GM12892 (cell line): ENCODE measurements around the gene USP53.

ENCODE experiments used
- DNase-seq: peaks from one replicate; pipeline ENCODE4 v3.0.0; 2011; ENCODE audit not compliant: insufficient read length
- FAIRE-seq: peaks from 2 replicates; lab custom pipeline; 2011; peaks lifted over from hg19 to GRCh38; lab: Jason Lieb, UNC
- POLR2A ChIP-seq: IDR thresholded peaks from 2 replicates; pipeline ENCODE4 v1.6.1; 2011; ENCODE audit warnings: low read depth, low read length, control low read depth
- POLR2AphosphoS5 ChIP-seq: IDR thresholded peaks from 2 replicates; pipeline ENCODE4 v1.6.1; 2011; ENCODE audit warnings: low read depth, low read length, control low read depth
- TAF1 ChIP-seq: IDR thresholded peaks from 2 replicates; pipeline ENCODE4 v1.6.1; 2011; ENCODE audit warnings: low read depth, mild to moderate bottlenecking, control low read depth, low read length, borderline replicate concordance

The USP53 gene

GRCh38 chr4:119206178-119206577, 6.3 kb upstream of the USP53 start:
- FAIRE-seq (no peak), DNase-seq (no peak)
- TF ChIP-seq TAF1 (no peak), POLR2A (no peak), POLR2AphosphoS5 (no peak)

- FAIRE-seq (no peak), DNase-seq (no peak)
- no peak for TF ChIP-seq POLR2AphosphoS5
- no peak for TF ChIP-seq TAF1
- TF ChIP-seq POLR2A, result no peak
These were observed 5.5 kb upstream of the USP53 start for GRCh38 chr4:119207051-119207450.

- TF ChIP-seq POLR2A (no peak), POLR2AphosphoS5 (no peak), TAF1 (no peak)
- no peak for FAIRE-seq
- no peak for DNase-seq
These were observed 3.4 kb upstream of the USP53 start for GRCh38 chr4:119209077-119209476.

GRCh38 chr4:119209586-119209985, 2.9 kb upstream of the USP53 start:
- FAIRE-seq, result no peak
- no peak for TF ChIP-seq TAF1
- no peak for TF ChIP-seq POLR2AphosphoS5
- no peak for TF ChIP-seq POLR2A
- no peak for DNase-seq

GRCh38 chr4:119210775-119211174, 1.7 kb upstream of the USP53 start:
- TF ChIP-seq POLR2A, result no peak
- TF ChIP-seq POLR2AphosphoS5, result no peak
- no peak for TF ChIP-seq TAF1
- DNase-seq, result no peak
- no peak for FAIRE-seq

GRCh38 chr4:119211867-119212233, 663 bp upstream of the USP53 start:
- no peak for TF ChIP-seq POLR2A
- TF ChIP-seq TAF1, result no peak
- no peak for TF ChIP-seq POLR2AphosphoS5
- DNase-seq, result no peak
- FAIRE-seq, result no peak

GRCh38 chr4:119212964-119213606, 572 bp downstream of the USP53 start:
- no peak for FAIRE-seq
- DNase-seq, result peak; percentile 25
- no peak for TF ChIP-seq TAF1
- TF ChIP-seq POLR2AphosphoS5, result no peak
- peak; percentile 0; the same call in 1 of the 2 replicates for TF ChIP-seq POLR2A

- FAIRE-seq, result no peak
- TF ChIP-seq TAF1 (no peak), POLR2AphosphoS5 (no peak), POLR2A (no peak)
- no peak for DNase-seq
These were observed 5.6 kb downstream of the USP53 start for GRCh38 chr4:119218093-119218492.

GRCh38 chr4:119221412-119221811, 8.9 kb downstream of the USP53 start:
- FAIRE-seq (no peak), DNase-seq (no peak)
- TF ChIP-seq TAF1, result no peak
- TF ChIP-seq POLR2A, result no peak
- TF ChIP-seq POLR2AphosphoS5, result no peak

GRCh38 chr4:119227690-119228089, 15.2 kb downstream of the USP53 start:
- no peak for FAIRE-seq
- no peak for DNase-seq
- TF ChIP-seq POLR2AphosphoS5, result no peak
- TF ChIP-seq TAF1, result no peak
- no peak for TF ChIP-seq POLR2A

GRCh38 chr4:119228406-119228805, 15.9 kb downstream of the USP53 start:
- FAIRE-seq, result no peak
- DNase-seq, result no peak
- TF ChIP-seq TAF1 (no peak), POLR2AphosphoS5 (no peak), POLR2A (no peak)

GRCh38 chr4:119229908-119230687, 17.6 kb downstream of the USP53 start:
- DNase-seq, result no peak
- TF ChIP-seq POLR2AphosphoS5, result no peak
- no peak for TF ChIP-seq TAF1
- no peak for TF ChIP-seq POLR2A
- no peak for FAIRE-seq
